Hematopoietic multipotent progenitor cell treated with erythropoietin and hydrocortisone succinate and interleukin-3 and kit ligand, for 8 days (in vitro differentiated cells): Measurements from ENCODE around the gene EIF2AK3.

Experiments used
- DNase-seq: peaks from one replicate; pipeline ENCODE4 v3.0.0-alpha.2; 2015

The EIF2AK3 gene

DNA sequence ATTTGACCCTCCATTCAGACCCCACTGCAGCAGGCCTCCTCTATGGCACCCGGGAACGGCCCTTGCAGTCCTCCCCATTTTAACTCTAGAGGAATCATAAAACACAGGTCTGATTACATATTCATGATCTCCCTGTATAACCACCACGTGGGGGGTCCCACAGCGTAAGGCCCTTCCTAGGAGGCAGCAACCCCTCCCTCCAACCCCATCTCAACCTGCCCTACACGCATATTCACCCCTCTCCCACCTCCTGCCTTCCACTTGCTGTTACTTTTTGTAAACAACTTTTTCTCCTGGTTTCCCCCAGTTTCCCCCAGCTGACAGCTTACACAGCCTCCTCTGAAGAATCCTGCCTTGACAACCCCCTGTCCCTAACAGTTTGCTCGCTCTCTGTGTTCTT is 89.6 kb downstream of the EIF2AK3 start:
- no peak for DNase-seq

DNA sequence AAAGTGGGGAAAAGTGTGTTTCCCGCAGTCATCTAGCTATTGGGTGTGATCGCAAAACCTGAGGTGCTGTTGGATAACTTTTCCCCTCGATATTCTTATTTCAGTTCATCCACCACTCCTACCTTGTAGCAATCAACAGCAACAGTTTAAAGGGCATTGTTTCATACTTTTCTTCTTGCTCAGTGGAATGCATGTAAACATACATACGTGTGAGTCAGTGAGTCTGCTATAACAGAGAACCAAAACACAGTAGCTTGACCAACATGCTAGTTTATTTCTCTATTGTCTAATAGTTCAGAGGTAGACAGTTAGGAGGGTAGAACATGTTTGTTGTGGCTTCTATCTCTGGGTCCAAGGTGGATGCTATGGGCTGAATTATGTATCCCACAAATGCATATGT is 97.2 kb downstream of the EIF2AK3 start:
- no peak for DNase-seq

DNA sequence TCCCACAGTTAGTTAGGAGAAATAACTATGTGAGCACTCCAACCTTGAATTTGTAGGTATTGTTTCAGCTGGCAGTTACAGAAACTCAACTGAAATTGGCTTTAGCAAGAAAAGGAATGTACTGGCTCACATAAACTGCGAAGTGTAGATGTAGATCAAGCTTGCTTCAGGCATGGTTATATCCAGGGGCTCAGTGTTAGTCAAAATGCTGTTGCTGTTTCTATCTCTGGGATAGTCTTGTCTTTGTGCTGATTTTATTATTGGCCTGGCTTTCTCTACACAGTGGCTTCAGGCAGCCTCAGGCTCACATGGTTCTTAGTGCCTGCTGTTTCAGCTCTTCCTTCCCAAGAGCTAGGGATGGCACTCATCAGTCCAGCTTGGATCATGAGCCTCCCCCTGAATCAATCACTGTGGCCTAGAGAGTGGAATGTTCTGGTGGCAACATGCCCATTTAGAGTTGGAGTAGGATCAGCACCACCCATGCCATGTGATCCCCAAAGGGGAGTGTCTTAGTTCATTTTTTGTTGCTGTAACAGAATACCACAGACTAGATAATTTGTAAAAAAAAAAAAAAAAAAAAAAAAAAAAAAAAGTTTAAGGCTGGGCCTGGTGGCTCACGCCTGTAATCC is 105.7 kb downstream of the EIF2AK3 start:
- no peak for DNase-seq

DNA sequence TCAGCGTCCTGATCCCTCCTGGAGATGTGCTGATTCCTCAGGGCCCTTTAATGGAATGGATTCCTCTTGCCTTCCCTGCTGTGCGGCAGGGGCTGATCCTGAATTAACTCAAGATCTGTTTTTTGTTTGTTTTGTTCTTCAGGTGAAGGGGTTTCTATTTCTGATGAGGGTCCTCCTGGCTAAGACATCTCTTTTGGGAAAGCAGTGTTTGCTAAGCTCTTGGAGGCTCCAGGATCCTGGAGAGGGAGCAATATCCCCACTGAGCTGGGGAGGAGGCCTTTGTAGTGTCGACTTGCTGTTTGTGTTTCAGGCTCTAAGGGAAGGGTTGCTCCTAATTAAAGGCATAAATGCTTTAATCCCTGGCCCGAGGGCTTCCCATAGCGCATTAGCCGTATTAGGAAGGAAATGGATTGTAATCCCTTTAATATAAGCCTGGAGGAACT is 109.5 kb downstream of the EIF2AK3 start:
- no peak for DNase-seq
